ENCODE measurements around the gene FGR.

Gene FGR

DNA sequence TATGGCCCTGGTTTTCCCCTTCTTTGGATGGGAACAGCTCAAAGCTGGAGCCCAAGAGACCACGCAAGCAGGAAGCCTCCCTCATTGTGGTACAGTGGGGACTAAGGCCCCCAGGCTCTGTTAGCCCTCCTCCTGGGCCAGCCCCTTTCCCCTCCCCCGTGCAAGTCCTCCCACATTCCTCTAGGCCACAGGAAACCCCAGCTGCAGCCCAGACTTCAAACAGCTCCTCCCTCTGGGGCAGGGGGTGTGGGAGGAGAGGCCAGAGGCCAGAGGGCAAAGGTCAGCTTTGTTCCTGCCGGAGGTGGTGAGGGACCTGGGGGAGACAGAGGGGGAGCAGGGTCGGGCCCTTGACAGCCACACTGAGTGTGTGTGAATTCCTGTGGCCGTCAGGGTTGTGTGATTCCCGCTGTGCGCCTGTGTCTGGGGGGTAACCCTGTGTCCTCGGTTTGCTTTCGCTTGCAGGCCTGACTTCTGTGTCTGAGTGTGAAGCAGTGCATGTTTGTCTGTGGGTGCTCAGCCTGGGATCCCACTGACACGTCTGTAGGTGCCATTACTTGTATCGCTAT lies 27.7 kb downstream of the FGR start:
- no peak for DNase-seq (ENCODE audit: low spot score)
- no peaks in the 10 kb centered on the region for H3K9me3 Mint-ChIP-seq
- peaks cover 21% of the 10 kb centered on the region for H3K4me1 Mint-ChIP-seq (ENCODE audit: low read depth)
- peaks cover 4% of the 10 kb centered on the region for H3K27me3 Mint-ChIP-seq (ENCODE audit: low read depth)
- no peak overlapping the region for H3K27ac Mint-ChIP-seq
- no peak overlapping the region for H3K4me3 Mint-ChIP-seq
- H3K36me3 Mint-ChIP-seq (ENCODE audit: low read depth): no peaks in the 10 kb centered on the region

DNA sequence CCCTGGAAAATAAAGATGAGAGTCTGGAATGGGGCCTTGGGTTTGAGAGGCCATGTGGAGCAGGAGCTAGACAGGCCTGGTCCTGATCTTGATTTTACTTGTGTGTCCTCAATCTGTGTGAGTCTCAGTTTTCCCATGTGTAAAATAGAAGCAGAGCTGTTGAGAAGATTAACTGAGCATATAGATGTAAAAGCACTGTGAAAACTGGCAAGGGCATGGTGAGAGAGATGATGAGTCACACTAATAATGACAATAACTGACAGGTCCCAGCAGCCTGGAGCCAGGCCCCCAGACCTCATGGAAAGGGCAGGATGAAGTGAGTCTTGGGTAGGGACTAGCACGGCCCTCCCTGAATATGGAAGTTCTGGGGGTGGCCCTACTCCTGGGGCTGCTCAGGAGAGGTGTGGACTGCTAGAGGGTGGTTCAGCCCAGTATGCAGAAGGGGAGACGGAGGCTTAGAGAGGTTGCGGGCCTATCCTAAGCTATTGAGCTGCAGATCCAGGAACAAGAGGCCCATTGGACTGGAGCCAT lies 28.2 kb downstream of the FGR start:
- Mint-ChIP-seq H3K27ac (no peak overlapping the region), H3K4me3 (no peak overlapping the region), H3K36me3 (ENCODE audit: low read depth) (no peaks in the 10 kb centered on the region), H3K27me3 (ENCODE audit: low read depth) (peaks cover 3% of the 10 kb centered on the region), H3K4me1 (ENCODE audit: low read depth) (peaks cover 23% of the 10 kb centered on the region), H3K9me3 (no peaks in the 10 kb centered on the region)
- no peak for DNase-seq (ENCODE audit: low spot score)

DNA sequence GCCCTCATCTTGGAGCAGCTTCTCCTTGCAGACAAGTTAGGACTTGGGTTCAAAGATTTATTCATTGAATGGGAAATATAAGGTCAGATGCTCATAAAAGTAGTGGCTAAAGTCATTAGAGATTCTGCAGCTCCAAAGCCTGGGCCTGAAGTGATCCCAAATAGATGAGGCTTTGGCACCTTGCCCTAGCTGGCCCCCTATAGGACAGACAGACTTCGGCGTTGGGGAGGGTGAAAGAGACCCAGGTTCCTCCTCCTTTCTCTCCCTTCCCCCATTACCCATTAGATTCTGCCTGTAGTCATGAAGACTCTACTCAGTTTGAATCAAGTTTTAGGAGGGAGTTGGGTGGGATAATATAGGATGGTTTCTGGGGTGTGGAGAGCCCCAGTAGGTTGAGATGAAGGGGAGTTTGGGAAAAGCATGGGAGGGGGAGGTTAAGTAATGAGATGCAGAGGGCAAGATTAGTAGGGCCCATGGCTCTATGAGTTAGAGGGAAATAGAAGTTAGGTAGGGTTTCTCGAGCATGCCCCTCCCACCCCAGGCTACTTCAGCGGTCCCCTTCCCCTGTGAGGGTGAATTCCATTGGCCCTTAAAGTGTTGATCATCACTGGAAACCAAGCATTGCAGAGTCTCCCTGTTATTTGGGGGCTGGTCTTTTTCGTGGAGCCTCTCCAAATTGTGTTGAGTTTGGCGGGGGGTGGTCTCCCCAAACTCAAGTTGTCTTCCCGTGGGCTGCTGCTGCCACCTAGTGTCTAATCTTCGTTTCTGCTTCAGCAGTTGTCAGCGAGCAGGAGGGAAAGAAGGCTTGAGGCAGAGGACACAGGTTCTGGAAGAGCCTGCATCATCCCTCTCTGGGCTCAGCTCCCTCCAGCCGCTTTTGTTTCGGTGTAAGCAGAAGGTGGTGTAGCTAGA lies 28.9 kb downstream of the FGR start:
- H3K27ac Mint-ChIP-seq: no peak overlapping the region
- peak overlapping the region; percentile 92 for H3K4me3 Mint-ChIP-seq
- H3K27me3 Mint-ChIP-seq (ENCODE audit: low read depth): peaks cover 2% of the 10 kb centered on the region
- H3K36me3 Mint-ChIP-seq (ENCODE audit: low read depth): no peaks in the 10 kb centered on the region
- no peaks in the 10 kb centered on the region for H3K9me3 Mint-ChIP-seq
- peaks cover 26% of the 10 kb centered on the region for H3K4me1 Mint-ChIP-seq (ENCODE audit: low read depth)
- peak; percentile 51 for DNase-seq (ENCODE audit: low spot score)

DNA sequence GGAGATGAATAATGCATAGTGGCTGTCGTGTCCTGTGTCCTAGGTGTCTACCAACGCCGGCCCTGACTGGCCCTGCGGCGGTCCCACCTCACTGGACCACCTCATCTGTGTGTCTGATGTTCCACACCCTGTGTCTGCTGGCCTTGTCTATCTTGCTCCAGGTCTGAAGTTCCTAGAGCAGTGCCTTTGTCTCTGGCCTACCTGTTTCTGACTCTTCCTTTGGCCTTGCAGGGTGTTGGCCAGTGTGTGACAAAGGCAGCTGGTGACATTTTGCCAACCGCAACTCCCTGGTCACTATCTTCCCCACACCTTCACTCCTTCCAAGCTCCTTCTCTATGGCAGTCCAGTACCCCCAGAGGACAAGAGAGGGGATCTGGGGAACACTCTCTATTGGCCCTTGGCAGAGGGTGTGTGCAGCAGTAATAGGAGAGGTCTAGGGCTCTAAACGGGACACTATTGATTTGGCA lies 29.7 kb downstream of the FGR start:
- Mint-ChIP-seq H3K9me3 (no peaks in the 10 kb centered on the region), H3K4me1 (ENCODE audit: low read depth) (peaks cover 27% of the 10 kb centered on the region), H3K27me3 (ENCODE audit: low read depth) (peaks cover 2% of the 10 kb centered on the region), H3K36me3 (ENCODE audit: low read depth) (no peaks in the 10 kb centered on the region), H3K27ac (no peak overlapping the region), H3K4me3 (peak overlapping the region; percentile 92)
- DNase-seq (ENCODE audit: low spot score): no peak

DNA sequence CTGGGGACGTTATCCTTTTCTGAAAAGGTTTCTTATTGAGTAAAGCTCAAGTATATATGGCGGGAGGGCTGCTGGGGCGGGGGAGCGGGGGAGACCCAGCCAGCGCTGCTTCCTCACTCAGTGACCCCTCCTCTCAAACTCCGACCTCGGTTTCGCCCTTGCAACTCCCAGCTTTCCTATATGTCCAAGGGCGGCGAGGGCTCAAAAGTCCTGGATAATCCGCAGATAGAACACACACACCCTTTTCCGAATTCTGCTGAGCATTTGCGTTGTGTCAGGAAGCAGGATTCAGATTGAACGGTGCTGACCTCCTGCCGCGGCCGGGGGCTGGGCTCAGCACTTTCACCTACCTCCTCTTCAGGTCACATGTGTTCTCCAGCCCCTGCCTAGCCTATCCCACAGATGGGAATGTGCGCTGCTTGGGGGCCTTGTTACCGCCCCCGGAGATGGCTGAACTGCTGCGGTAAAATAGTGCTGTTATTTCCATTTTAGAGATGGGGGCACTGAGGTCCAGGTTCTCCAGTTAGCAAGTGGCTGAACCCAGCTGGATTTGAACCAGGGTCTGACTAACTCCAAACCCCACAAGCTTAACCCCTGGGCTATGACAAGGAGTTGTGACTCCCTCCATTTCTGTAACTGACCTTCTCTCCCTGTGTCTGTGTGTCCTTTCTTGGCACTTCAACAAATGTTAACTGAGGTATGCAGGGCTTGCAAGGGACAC lies 30.2 kb downstream of the FGR start:
- H3K36me3 Mint-ChIP-seq (ENCODE audit: low read depth): no peaks in the 10 kb centered on the region
- H3K9me3 Mint-ChIP-seq: no peaks in the 10 kb centered on the region
- DNase-seq (ENCODE audit: low spot score): no peak
- H3K27me3 Mint-ChIP-seq (ENCODE audit: low read depth): peaks cover 2% of the 10 kb centered on the region
- peak overlapping the region; percentile 92 for H3K4me3 Mint-ChIP-seq
- H3K27ac Mint-ChIP-seq: no peak overlapping the region
- peaks cover 33% of the 10 kb centered on the region for H3K4me1 Mint-ChIP-seq (ENCODE audit: low read depth)

DNA sequence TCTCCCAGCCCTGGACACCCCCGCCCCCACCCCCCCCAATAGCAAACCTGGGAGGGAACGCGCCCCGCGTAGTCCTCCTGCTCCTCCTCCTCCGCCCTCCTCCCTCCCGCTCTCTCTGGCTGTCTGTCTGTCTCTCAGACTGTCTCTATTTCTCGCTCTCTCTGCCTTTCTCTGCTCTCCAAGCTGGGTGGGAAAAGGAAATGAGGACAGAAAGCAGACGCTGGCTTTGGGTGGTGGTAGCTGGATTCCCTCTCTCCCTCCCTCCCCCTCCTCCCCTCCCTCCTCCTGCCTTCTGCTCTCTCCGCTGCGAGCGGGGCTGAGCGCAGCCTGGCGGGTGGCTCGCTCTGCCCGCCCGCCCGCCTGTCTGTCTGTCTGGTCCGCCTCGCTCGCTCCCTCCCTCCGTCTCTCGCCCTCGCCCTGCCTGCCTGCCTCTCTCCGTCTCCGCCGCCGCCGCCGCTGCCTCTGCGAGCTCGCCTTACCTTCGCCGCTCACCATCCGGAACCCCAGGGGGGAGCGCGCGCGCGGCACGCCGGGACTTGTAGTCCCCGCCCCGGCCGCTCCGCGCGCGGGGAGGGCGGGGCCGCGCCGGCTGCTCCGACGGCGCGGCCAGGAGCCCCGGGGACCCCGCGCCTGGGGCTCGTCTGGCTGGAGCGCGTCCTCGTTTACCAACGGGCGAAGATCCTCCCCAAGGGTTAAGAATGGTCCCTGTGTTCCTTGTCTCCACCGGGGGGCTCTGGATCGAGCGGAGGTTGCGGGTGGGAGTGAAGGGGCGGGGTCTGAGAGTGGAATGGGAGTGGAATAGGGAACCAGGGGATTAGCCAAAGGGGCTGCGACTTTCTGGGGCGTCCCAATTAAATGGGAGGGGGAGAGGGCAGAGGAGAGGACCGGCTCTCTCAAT lies 31.1 kb downstream of the FGR start, which contains the start of gene AHDC1:
Gene AHDC1, minus strand, starts transcription at position 464 of the 898 bp plus-strand sequence. CDS start 52,029 bp downstream, outside the sequence.
- H3K27ac Mint-ChIP-seq: peak within 1 kb of the TSS; percentile 87
- peaks cover 2% of the 10 kb centered on the region for H3K27me3 Mint-ChIP-seq (ENCODE audit: low read depth)
- no peaks in the 10 kb centered on the region for H3K36me3 Mint-ChIP-seq (ENCODE audit: low read depth)
- peaks cover 38% of the 10 kb centered on the region for H3K4me1 Mint-ChIP-seq (ENCODE audit: low read depth)
- peak; percentile 89 for DNase-seq (ENCODE audit: low spot score)
- no peaks in the 10 kb centered on the region for H3K9me3 Mint-ChIP-seq
- H3K4me3 Mint-ChIP-seq: peak within 1 kb of the TSS; percentile 92

DNA sequence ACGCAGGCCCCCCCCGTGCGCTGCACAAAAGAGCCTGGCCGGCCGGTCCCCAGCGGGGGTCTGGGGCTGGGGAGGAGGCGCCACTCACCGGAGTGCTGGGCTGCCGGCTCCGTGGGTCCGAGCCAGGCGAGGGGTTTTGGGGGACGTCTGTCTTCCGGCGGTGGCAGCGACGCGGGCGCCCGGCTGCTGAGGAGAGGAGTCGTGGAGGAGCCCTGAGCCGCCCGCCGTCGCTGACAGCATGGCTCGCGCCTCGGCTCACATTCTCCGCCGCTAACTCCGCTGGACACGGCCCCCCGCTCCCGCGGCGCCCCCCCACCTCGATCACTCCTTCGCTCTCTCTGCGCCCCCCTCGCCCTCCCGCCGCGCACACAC lies 31.7 kb downstream of the FGR start:
- DNase-seq (ENCODE audit: low spot score): no peak
- peak overlapping the region; percentile 87 for H3K27ac Mint-ChIP-seq
- H3K4me1 Mint-ChIP-seq (ENCODE audit: low read depth): peaks cover 41% of the 10 kb centered on the region
- peak overlapping the region; percentile 92 for H3K4me3 Mint-ChIP-seq
- peaks cover 2% of the 10 kb centered on the region for H3K27me3 Mint-ChIP-seq (ENCODE audit: low read depth)
- H3K9me3 Mint-ChIP-seq: no peaks in the 10 kb centered on the region
- H3K36me3 Mint-ChIP-seq (ENCODE audit: low read depth): no peaks in the 10 kb centered on the region

DNA sequence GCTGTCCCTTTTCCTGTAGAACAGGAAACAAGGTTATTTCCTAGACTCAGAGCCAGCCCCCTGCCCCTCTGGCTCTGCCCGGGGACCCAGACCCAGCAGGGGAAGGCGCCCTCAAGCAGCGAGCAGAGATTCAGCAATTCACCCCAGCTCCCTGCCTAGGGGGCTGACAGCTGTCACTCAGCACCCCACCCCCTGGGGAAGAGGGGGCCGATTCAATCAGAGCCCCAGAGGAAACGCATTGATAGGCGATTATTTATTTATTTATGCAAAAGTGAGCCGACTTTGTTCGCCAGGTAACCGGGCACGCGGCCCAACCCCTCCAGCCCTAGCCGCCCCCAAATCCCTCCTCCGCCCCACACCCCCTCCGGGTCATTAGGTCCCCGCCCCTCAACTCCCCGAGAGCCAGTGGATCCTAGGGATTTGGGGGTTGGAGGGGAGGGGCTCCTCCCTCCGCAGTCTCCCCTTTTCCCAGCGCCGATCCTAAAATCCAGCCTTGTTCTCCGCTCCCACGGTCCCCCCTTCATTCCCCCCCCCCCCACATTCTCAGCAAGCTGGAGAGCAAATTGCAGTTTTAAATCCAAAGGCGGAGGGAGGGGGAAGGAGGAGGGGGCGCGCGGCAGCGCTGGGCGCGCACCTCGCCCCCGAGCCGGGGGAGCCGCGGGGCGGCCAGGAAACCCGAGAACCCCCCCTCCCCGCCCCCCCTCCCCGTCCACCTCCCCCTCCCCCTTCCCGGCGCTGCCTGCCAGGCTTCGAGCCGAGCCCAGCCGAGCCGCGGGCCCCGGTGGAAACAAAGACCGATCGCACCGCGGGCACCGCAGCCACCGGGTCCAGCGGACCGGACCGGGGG lies 32.3 kb downstream of the FGR start:
- Mint-ChIP-seq H3K27me3 (ENCODE audit: low read depth) (peaks cover 2% of the 10 kb centered on the region), H3K9me3 (no peaks in the 10 kb centered on the region), H3K4me3 (peak overlapping the region; percentile 76), H3K27ac (peak overlapping the region; percentile 47), H3K4me1 (ENCODE audit: low read depth) (peaks cover 45% of the 10 kb centered on the region), H3K36me3 (ENCODE audit: low read depth) (no peaks in the 10 kb centered on the region)
- DNase-seq (ENCODE audit: low spot score): peak; percentile 29

DNA sequence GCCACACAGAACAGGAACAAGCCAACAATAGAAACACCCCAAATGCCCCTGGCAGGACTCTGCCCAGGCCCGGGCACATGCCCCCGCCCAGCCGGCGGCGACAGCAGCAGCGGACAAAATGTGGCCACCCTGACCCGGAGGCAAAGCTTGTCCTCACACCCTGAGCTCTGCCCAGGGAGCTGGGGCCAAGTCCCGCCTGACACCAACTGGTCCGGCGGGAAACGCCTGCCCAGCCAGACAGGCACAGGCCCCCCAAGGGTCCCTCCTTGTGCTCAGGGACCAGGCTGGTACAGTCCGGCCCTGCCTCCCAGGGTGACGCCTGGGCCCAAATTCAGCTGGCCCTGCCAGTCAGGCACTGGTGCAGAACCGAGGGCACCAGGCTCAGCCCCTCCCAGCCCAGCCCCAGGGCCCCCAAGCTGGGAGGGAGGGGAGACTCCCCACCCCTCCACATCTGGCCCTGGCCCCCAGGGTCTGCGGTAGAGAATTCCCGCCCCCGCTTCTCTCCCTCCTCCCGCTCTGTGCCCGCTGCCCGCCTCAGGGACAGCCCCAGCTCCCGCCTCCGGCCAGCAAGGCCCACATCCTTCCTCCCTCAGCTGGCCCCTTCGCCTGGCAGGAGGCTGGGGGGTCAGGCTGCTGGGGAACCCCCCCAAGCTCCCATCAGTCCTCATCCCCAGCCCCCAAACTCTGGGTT lies 33.1 kb downstream of the FGR start:
- Mint-ChIP-seq H3K4me1 (ENCODE audit: low read depth) (peaks cover 47% of the 10 kb centered on the region), H3K36me3 (ENCODE audit: low read depth) (no peaks in the 10 kb centered on the region), H3K27ac (no peak overlapping the region), H3K27me3 (ENCODE audit: low read depth) (peaks cover 2% of the 10 kb centered on the region), H3K4me3 (peak overlapping the region; percentile 76), H3K9me3 (no peaks in the 10 kb centered on the region)
- DNase-seq (ENCODE audit: low spot score): peak; percentile 43

DNA sequence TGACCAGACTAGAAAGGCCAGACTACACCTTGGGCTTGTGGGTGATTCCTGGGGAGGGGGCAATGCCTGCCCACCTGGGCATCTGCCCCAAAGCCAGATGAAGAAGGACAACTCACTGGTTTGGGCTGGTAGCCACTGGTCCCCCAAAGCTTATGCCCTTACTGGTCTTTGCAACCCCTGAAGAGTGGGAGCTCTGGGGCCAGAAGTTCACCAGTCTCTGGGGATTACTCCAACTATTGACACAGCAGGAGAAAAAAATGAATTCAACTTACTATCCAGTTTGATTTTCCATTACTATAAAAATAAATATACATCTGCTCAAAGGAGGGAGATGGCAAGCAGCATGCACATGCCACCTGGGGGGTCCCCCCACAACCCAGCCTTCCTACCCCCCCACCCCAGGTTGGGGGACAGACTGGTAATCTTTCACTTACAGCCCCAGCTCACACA lies 33.6 kb downstream of the FGR start:
- peak overlapping the region; percentile 54 for H3K4me3 Mint-ChIP-seq
- no peak overlapping the region for H3K27ac Mint-ChIP-seq
- no peaks in the 10 kb centered on the region for H3K9me3 Mint-ChIP-seq
- no peak for DNase-seq (ENCODE audit: low spot score)
- no peaks in the 10 kb centered on the region for H3K36me3 Mint-ChIP-seq (ENCODE audit: low read depth)
- peaks cover 43% of the 10 kb centered on the region for H3K4me1 Mint-ChIP-seq (ENCODE audit: low read depth)
- peaks cover 2% of the 10 kb centered on the region for H3K27me3 Mint-ChIP-seq (ENCODE audit: low read depth)

DNA sequence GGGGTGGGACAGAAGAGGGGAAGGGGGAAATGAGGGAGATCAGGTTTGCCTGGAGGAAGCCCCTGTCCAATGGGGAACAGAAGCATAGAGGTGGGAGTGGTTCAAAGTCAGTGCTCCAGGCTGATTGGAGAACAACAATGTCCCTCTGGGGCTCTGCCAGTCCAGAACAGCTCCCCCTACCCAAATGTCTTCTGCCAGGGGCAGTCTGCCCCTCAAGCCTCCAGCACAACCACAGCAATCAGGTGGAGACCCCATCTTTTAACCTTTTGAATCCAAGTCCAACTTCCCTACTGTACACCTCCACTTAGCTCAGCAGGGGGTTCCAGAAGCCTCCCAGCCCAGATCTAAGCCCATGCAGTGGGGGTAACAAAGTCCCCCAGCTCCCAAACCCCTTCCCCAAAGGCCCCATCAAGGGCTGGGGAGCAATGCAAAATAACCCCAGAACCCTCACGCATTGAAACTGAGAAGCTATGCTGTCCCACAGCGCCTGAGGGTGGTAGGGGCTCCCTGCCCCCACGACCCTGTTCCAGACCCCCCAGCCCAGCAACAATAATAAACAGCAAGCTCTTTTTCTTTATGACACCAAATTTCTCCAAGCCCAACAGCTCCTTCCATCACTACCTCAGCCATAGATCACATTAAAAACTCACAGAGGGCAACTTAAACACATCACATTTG lies 34.3 kb downstream of the FGR start:
- Mint-ChIP-seq H3K4me1 (ENCODE audit: low read depth) (peaks cover 38% of the 10 kb centered on the region), H3K27ac (no peak overlapping the region), H3K36me3 (ENCODE audit: low read depth) (no peaks in the 10 kb centered on the region), H3K4me3 (no peak overlapping the region), H3K9me3 (no peaks in the 10 kb centered on the region), H3K27me3 (ENCODE audit: low read depth) (peaks cover 2% of the 10 kb centered on the region)
- DNase-seq (ENCODE audit: low spot score): no peak

All from T-helper 2 cell treated with Interferon-gamma antibody and Interleukin-4, amounts not matched to agents 5 μg/mL and 100 μg/mL, for 36 hours (primary cell).